GM23338 (cell line): ENCODE results near the gene PLS1. TPM values are rescaled to one million over a fixed set of nuclear protein-coding genes. Genes with fewer than 3 reads are reported as not detected.

Experiments
- ATAC-seq: fragments of 200-7000 bp; cut with Tn5 transposase; 3 replicates; pipeline ENCODE4 v1.9.1; 2020
- DNase-seq: peaks from one replicate; pipeline ENCODE4 v3.0.0-alpha.2; 2015; ENCODE audit warnings: low spot score
- H2AFZ ChIP-seq: fragments of 200-600 bp; sonication (generic); 2 replicates; pipeline ENCODE4 v1.8.0; 2016; ENCODE audit warnings: antibody characterized with exemption, mild to moderate bottlenecking, moderate library complexity
- H3F3A ChIP-seq: fragments of 200-600 bp; sonication (generic); replicated peaks from 2 replicates; pipeline ENCODE4 v1.8.0; 2017; ENCODE audit warnings: antibody characterized with exemption, mixed run types, low read depth
- H3K27ac ChIP-seq: fragments of 200-600 bp; sonication (generic); 2 replicates; pipeline ENCODE4 v1.6.1; 2016; ENCODE audit warnings: low read depth
- H3K27me3 ChIP-seq: fragments of 200-600 bp; sonication (generic); 2 replicates; pipeline ENCODE4 v1.8.0; 2016; ENCODE audit warnings: mild to moderate bottlenecking, mixed run types, moderate library complexity; ENCODE audit not compliant: insufficient read depth
- H3K36me3 ChIP-seq: fragments of 200-600 bp; sonication (generic); 2 replicates; pipeline ENCODE4 v1.8.0; 2016; ENCODE audit warnings: mild to moderate bottlenecking; ENCODE audit not compliant: insufficient read depth
- H3K4me1 ChIP-seq: fragments of 200-600 bp; sonication (generic); 2 replicates; pipeline ENCODE4 v1.8.0; 2016; ENCODE audit warnings: mild to moderate bottlenecking, moderate library complexity; ENCODE audit not compliant: insufficient read depth
- H3K4me2 ChIP-seq: fragments of 200-600 bp; sonication (generic); 2 replicates; pipeline ENCODE4 v1.7.1; 2017; ENCODE audit warnings: mixed run types
- H3K4me3 ChIP-seq: fragments of 200-600 bp; sonication (generic); 2 replicates; pipeline ENCODE4 v1.6.1; 2016; ENCODE audit warnings: mixed run types
- H3K79me2 ChIP-seq: fragments of 200-600 bp; sonication (generic); replicated peaks from 2 replicates; pipeline ENCODE4 v1.8.0; 2017; ENCODE audit warnings: mild to moderate bottlenecking; ENCODE audit not compliant: insufficient read depth
- H3K9me2 ChIP-seq: fragments of 200-600 bp; sonication (generic); 2 replicates; pipeline ENCODE4 v1.8.0; 2017; ENCODE audit not compliant: insufficient read depth
- H4K20me1 ChIP-seq: fragments of 200-600 bp; sonication (generic); replicated peaks from 2 replicates; pipeline ENCODE4 v1.8.0; 2017; ENCODE audit warnings: mild to moderate bottlenecking; ENCODE audit not compliant: insufficient read depth
- H3K27ac Mint-ChIP-seq: 2 replicates; pipeline ENCODE4 v1.8.0; 2020; ENCODE audit warnings: inconsistent platforms, mild to moderate bottlenecking, moderate library complexity, mixed read lengths
- H3K27me3 Mint-ChIP-seq: 3 replicates; pipeline ENCODE4 v1.8.0; 2022; ENCODE audit warnings: low read depth, mild to moderate bottlenecking, moderate library complexity, mixed read lengths, inconsistent platforms; ENCODE audit not compliant: insufficient read depth, poor library complexity
- H3K36me3 Mint-ChIP-seq: 3 replicates; pipeline ENCODE4 v1.8.0; 2021; ENCODE audit warnings: low read depth, mild to moderate bottlenecking, inconsistent platforms, moderate library complexity, mixed read lengths
- H3K4me1 Mint-ChIP-seq: 3 replicates; pipeline ENCODE4 v1.8.0; 2020; ENCODE audit warnings: mild to moderate bottlenecking, inconsistent platforms, mixed read lengths
- H3K4me3 Mint-ChIP-seq: 3 replicates; pipeline ENCODE4 v1.8.0; 2021; ENCODE audit warnings: moderate library complexity, mild to moderate bottlenecking, inconsistent platforms, mixed read lengths
- H3K9me3 Mint-ChIP-seq: 3 replicates; pipeline ENCODE4 v1.8.0; 2020; ENCODE audit warnings: moderate library complexity, mild to moderate bottlenecking, inconsistent platforms, mixed read lengths
- CREB1 ChIP-seq: fragments of 250-450 bp; sonication (Bioruptor Pico); IDR thresholded peaks from 2 replicates; pipeline ENCODE4 v1.5.0; 2020; ENCODE audit warnings: low read depth, mild to moderate bottlenecking, moderate library complexity
- EZH2 ChIP-seq: fragments of 200-600 bp; sonication (generic); IDR thresholded peaks from one replicate; pipeline ENCODE4 v1.8.0; 2017; ENCODE audit warnings: antibody characterized with exemption, mild to moderate bottlenecking, low read depth; ENCODE audit not compliant: unreplicated experiment
- EZH2phosphoT487 ChIP-seq: fragments of 200-600 bp; sonication (generic); IDR thresholded peaks from one replicate; pipeline ENCODE4 v1.8.1; 2018; ENCODE audit warnings: antibody characterized with exemption; ENCODE audit not compliant: unreplicated experiment
- JUNB ChIP-seq: IDR thresholded peaks from one replicate; pipeline ENCODE4 v1.6.1; 2016; ENCODE audit warnings: antibody characterized with exemption; ENCODE audit not compliant: unreplicated experiment
- NANOG ChIP-seq: IDR thresholded peaks from 2 replicates; pipeline ENCODE4 v1.6.1; 2016; ENCODE audit warnings: antibody characterized with exemption, borderline replicate concordance
- POLR2AphosphoS5 ChIP-seq: IDR thresholded peaks from 2 replicates; pipeline ENCODE4 v1.6.1; 2016; ENCODE audit warnings: antibody characterized with exemption, low read depth
- STAT1 ChIP-seq: IDR thresholded peaks from one replicate; pipeline ENCODE4 v1.6.1; 2016; ENCODE audit warnings: antibody characterized with exemption; ENCODE audit not compliant: unreplicated experiment
- ZNF114 ChIP-seq: fragments of 250-450 bp; sonication (Bioruptor Pico); IDR thresholded peaks from 2 replicates; pipeline ENCODE4 v1.5.0; 2020; ENCODE audit warnings: mild to moderate bottlenecking, moderate library complexity
- ZNF331 ChIP-seq: fragments of 250-450 bp; sonication (Bioruptor Pico); IDR thresholded peaks from 2 replicates; pipeline ENCODE4 v1.5.0; 2020; ENCODE audit warnings: low read depth, mild to moderate bottlenecking, moderate library complexity
- polyA plus RNA-seq: library from polyadenylated mRNA; unstranded; fragments of >200 nt; fragmentation: Nextera tagmentation; extraction: Ambion mirVana; gene quantifications from 2 replicates; pipeline ENCODE4 v1.2.1, GENCODE V29; 2016
- total RNA-seq: library from RNA; depleted of rRNA; stranded (reverse); fragments of >200 nt; shearing (Covaris generic); gene quantifications from 2 replicates; pipeline ENCODE4 v1.2.3, GENCODE V29; 2014
- TF ChIP-seq, protein P1 (sequence below), 2 experiments: fragments of 200-600 bp in 1 of 2; sonication (generic) in 1 of 2; conservative IDR thresholded peaks; 2 replicates each; pipeline versions ENCODE4 v1.5.1 to v1.6.1; 2016 to 2017; ENCODE audit warnings: antibody characterized with exemption in 2 of 2, low read depth in 2 of 2, mild to moderate bottlenecking in 2 of 2, moderate library complexity in 1 of 2
- TF ChIP-seq, protein P2 (sequence below): IDR thresholded peaks from one replicate; pipeline ENCODE4 v1.6.1; 2018; ENCODE audit warnings: antibody characterized with exemption; ENCODE audit not compliant: unreplicated experiment
- TF ChIP-seq, protein P3 (sequence below): fragments of 250-450 bp; sonication (Bioruptor Pico); IDR thresholded peaks from 2 replicates; pipeline ENCODE4 v1.5.0; 2020; ENCODE audit warnings: mild to moderate bottlenecking, moderate library complexity
- TF ChIP-seq, protein P4 (sequence below): IDR thresholded peaks from 2 replicates; pipeline ENCODE4 v1.6.1; 2016; ENCODE audit warnings: antibody characterized with exemption

PLS1 gene
- total and polyA plus RNA-seq, 2 experiments from 2014 or later: 18.4 to 42.2 TPM

- Histone ChIP-seq H2AFZ (no peak overlapping the region), H3K4me1 (no peaks in the 10 kb centered on the region), H3K27ac (no peak overlapping the region), H3K4me3 (no peak overlapping the region), H3K4me2 (no peak overlapping the region), H3K9me2 (no peaks in the 10 kb centered on the region), H3K79me2 (no peaks in the 10 kb centered on the region), H3K27me3 (no peaks in the 10 kb centered on the region), H3F3A (no peaks in the 10 kb centered on the region), H4K20me1 (no peaks in the 10 kb centered on the region), H3K36me3 (peaks cover 2% of the 10 kb centered on the region; the same call in 1 of the 2 replicates)
- Mint-ChIP-seq H3K36me3 (peaks cover 11% of the 10 kb centered on the region), H3K9me3 (no peaks in the 10 kb centered on the region), H3K4me3 (no peak overlapping the region), H3K4me1 (no peaks in the 10 kb centered on the region), H3K27me3 (no peaks in the 10 kb centered on the region), H3K27ac (no peak overlapping the region)
- no peak for TF ChIP-seq ZNF331 (CRISPR knock-in tag)
- TF ChIP-seq, protein P1, sequence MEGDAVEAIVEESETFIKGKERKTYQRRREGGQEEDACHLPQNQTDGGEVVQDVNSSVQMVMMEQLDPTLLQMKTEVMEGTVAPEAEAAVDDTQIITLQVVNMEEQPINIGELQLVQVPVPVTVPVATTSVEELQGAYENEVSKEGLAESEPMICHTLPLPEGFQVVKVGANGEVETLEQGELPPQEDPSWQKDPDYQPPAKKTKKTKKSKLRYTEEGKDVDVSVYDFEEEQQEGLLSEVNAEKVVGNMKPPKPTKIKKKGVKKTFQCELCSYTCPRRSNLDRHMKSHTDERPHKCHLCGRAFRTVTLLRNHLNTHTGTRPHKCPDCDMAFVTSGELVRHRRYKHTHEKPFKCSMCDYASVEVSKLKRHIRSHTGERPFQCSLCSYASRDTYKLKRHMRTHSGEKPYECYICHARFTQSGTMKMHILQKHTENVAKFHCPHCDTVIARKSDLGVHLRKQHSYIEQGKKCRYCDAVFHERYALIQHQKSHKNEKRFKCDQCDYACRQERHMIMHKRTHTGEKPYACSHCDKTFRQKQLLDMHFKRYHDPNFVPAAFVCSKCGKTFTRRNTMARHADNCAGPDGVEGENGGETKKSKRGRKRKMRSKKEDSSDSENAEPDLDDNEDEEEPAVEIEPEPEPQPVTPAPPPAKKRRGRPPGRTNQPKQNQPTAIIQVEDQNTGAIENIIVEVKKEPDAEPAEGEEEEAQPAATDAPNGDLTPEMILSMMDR (conservative IDR thresholded peaks at IDR 0.05; ENCODE audit: low read depth in 2 of 2): no peak
- TF ChIP-seq EZH2: no peak
- TF ChIP-seq, protein P2, sequence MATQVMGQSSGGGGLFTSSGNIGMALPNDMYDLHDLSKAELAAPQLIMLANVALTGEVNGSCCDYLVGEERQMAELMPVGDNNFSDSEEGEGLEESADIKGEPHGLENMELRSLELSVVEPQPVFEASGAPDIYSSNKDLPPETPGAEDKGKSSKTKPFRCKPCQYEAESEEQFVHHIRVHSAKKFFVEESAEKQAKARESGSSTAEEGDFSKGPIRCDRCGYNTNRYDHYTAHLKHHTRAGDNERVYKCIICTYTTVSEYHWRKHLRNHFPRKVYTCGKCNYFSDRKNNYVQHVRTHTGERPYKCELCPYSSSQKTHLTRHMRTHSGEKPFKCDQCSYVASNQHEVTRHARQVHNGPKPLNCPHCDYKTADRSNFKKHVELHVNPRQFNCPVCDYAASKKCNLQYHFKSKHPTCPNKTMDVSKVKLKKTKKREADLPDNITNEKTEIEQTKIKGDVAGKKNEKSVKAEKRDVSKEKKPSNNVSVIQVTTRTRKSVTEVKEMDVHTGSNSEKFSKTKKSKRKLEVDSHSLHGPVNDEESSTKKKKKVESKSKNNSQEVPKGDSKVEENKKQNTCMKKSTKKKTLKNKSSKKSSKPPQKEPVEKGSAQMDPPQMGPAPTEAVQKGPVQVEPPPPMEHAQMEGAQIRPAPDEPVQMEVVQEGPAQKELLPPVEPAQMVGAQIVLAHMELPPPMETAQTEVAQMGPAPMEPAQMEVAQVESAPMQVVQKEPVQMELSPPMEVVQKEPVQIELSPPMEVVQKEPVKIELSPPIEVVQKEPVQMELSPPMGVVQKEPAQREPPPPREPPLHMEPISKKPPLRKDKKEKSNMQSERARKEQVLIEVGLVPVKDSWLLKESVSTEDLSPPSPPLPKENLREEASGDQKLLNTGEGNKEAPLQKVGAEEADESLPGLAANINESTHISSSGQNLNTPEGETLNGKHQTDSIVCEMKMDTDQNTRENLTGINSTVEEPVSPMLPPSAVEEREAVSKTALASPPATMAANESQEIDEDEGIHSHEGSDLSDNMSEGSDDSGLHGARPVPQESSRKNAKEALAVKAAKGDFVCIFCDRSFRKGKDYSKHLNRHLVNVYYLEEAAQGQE: no peak
- TF ChIP-seq EZH2phosphoT487: no peak
- TF ChIP-seq, protein P3, sequence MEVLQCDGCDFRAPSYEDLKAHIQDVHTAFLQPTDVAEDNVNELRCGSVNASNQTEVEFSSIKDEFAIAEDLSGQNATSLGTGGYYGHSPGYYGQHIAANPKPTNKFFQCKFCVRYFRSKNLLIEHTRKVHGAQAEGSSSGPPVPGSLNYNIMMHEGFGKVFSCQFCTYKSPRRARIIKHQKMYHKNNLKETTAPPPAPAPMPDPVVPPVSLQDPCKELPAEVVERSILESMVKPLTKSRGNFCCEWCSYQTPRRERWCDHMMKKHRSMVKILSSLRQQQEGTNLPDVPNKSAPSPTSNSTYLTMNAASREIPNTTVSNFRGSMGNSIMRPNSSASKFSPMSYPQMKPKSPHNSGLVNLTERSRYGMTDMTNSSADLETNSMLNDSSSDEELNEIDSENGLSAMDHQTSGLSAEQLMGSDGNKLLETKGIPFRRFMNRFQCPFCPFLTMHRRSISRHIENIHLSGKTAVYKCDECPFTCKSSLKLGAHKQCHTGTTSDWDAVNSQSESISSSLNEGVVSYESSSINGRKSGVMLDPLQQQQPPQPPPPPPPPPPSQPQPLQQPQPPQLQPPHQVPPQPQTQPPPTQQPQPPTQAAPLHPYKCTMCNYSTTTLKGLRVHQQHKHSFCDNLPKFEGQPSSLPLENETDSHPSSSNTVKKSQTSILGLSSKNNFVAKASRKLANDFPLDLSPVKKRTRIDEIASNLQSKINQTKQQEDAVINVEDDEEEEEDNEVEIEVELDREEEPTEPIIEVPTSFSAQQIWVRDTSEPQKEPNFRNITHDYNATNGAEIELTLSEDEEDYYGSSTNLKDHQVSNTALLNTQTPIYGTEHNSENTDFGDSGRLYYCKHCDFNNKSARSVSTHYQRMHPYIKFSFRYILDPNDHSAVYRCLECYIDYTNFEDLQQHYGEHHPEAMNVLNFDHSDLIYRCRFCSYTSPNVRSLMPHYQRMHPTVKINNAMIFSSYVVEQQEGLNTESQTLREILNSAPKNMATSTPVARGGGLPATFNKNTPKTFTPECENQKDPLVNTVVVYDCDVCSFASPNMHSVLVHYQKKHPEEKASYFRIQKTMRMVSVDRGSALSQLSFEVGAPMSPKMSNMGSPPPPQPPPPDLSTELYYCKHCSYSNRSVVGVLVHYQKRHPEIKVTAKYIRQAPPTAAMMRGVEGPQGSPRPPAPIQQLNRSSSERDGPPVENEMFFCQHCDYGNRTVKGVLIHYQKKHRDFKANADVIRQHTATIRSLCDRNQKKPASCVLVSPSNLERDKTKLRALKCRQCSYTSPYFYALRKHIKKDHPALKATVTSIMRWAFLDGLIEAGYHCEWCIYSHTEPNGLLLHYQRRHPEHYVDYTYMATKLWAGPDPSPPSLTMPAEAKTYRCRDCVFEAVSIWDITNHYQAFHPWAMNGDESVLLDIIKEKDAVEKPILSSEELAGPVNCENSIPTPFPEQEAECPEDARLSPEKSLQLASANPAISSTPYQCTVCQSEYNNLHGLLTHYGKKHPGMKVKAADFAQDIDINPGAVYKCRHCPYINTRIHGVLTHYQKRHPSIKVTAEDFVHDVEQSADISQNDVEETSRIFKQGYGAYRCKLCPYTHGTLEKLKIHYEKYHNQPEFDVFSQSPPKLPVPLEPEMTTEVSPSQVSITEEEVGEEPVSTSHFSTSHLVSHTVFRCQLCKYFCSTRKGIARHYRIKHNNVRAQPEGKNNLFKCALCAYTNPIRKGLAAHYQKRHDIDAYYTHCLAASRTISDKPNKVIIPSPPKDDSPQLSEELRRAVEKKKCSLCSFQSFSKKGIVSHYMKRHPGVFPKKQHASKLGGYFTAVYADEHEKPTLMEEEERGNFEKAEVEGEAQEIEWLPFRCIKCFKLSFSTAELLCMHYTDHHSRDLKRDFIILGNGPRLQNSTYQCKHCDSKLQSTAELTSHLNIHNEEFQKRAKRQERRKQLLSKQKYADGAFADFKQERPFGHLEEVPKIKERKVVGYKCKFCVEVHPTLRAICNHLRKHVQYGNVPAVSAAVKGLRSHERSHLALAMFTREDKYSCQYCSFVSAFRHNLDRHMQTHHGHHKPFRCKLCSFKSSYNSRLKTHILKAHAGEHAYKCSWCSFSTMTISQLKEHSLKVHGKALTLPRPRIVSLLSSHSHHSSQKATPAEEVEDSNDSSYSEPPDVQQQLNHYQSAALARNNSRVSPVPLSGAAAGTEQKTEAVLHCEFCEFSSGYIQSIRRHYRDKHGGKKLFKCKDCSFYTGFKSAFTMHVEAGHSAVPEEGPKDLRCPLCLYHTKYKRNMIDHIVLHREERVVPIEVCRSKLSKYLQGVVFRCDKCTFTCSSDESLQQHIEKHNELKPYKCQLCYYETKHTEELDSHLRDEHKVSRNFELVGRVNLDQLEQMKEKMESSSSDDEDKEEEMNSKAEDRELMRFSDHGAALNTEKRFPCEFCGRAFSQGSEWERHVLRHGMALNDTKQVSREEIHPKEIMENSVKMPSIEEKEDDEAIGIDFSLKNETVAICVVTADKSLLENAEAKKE (CRISPR knock-in tag): no peak
- no peak for TF ChIP-seq JUNB
- TF ChIP-seq, protein P4, sequence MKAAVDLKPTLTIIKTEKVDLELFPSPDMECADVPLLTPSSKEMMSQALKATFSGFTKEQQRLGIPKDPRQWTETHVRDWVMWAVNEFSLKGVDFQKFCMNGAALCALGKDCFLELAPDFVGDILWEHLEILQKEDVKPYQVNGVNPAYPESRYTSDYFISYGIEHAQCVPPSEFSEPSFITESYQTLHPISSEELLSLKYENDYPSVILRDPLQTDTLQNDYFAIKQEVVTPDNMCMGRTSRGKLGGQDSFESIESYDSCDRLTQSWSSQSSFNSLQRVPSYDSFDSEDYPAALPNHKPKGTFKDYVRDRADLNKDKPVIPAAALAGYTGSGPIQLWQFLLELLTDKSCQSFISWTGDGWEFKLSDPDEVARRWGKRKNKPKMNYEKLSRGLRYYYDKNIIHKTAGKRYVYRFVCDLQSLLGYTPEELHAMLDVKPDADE: no peak
- TF ChIP-seq ZNF114 (CRISPR knock-in tag): no peak
- TF ChIP-seq NANOG: no peak
- TF ChIP-seq STAT1: no peak
- TF ChIP-seq CREB1 (CRISPR knock-in tag): no peak
- TF ChIP-seq POLR2AphosphoS5: no peak
- DNase-seq (no peak), ATAC-seq (no peak)
These were observed 80.0 kb downstream of the PLS1 start for GRCh38 chr3:142676151-142676550.
